Mesendoderm (in vitro differentiated cells): ENCODE measurements around the gene MAD1L1.

Source experiments
- DNase-seq: peaks from one replicate; pipeline ENCODE4 v3.0.0; 2013
- H2AK5ac ChIP-seq: 2 replicates; pipeline ENCODE4 v1.6.1; 2013; ENCODE audit warnings: low read length, inconsistent platforms
- H2BK120ac ChIP-seq: 2 replicates; pipeline ENCODE4 v1.6.1; 2013; ENCODE audit warnings: low read depth, mild to moderate bottlenecking, low read length, moderate library complexity, mixed read lengths
- H2BK15ac ChIP-seq: replicated peaks from 2 replicates; pipeline ENCODE4 v1.6.1; 2013; ENCODE audit warnings: low read depth, mild to moderate bottlenecking, moderate library complexity
- H2BK5ac ChIP-seq: 2 replicates; pipeline ENCODE4 v1.6.1; 2013; ENCODE audit warnings: low read length, inconsistent platforms
- H3K18ac ChIP-seq: 2 replicates; pipeline ENCODE4 v1.6.1; 2013; ENCODE audit warnings: mild to moderate bottlenecking, low read length, mixed read lengths
- H3K23ac ChIP-seq: one replicate; pipeline ENCODE4 v1.6.1; 2013; ENCODE audit warnings: low read length
- H3K27ac ChIP-seq: 2 replicates; pipeline ENCODE4 v1.5.1; 2013; ENCODE audit warnings: low read depth, mild to moderate bottlenecking, inconsistent platforms, low read length, moderate library complexity
- H3K27me3 ChIP-seq: 2 replicates; pipeline ENCODE4 v1.6.1; 2013; ENCODE audit warnings: low read length, control low read depth, mild to moderate bottlenecking, inconsistent platforms; ENCODE audit not compliant: insufficient read depth, poor library complexity
- H3K36me3 ChIP-seq: 2 replicates; pipeline ENCODE4 v1.6.1; 2013; ENCODE audit warnings: low read length, inconsistent platforms; ENCODE audit not compliant: control insufficient read depth, insufficient read depth
- H3K4ac ChIP-seq: one replicate; pipeline ENCODE4 v1.6.1; 2013; ENCODE audit warnings: low read depth, mild to moderate bottlenecking, low read length, moderate library complexity
- H3K4me1 ChIP-seq: 2 replicates; pipeline ENCODE4 v1.6.1; 2013; ENCODE audit warnings: low read depth, low read length, inconsistent platforms; ENCODE audit not compliant: control insufficient read depth
- H3K4me2 ChIP-seq: 2 replicates; pipeline ENCODE4 v1.6.1; 2013; ENCODE audit warnings: low read length
- H3K4me3 ChIP-seq: 2 replicates; pipeline ENCODE4 v1.5.1; 2013; ENCODE audit warnings: mild to moderate bottlenecking, low read length
- H3K56ac ChIP-seq: one replicate; pipeline ENCODE4 v1.6.1; 2013; ENCODE audit warnings: low read length
- H3K79me1 ChIP-seq: 2 replicates; pipeline ENCODE4 v1.6.1; 2013; ENCODE audit warnings: low read length, inconsistent platforms
- H3K79me2 ChIP-seq: 2 replicates; pipeline ENCODE4 v1.6.1; 2013; ENCODE audit warnings: mild to moderate bottlenecking, low read length; ENCODE audit not compliant: control insufficient read depth, insufficient read depth
- H3K9ac ChIP-seq: 2 replicates; pipeline ENCODE4 v1.6.1; 2013; ENCODE audit warnings: low read length, inconsistent platforms
- H4K5ac ChIP-seq: one replicate; pipeline ENCODE4 v1.6.1; 2013; ENCODE audit warnings: low read length
- H4K8ac ChIP-seq: one replicate; pipeline ENCODE4 v1.6.1; 2013; ENCODE audit warnings: low read depth, mild to moderate bottlenecking, control low read depth, low read length, moderate library complexity
- WGBS: extraction: QIAGEN DNeasy Blood & Tissue Kit; methylation state at CpG from one replicate; pipeline ENCODE4 v1.1.7; 2013; ENCODE audit warnings: low lambda C conversion rate, missing lambda C conversion rate; ENCODE audit not compliant: insufficient coverage; ENCODE audit errors: extremely low coverage; 5-methylcytosine and 5-hydroxymethylcytosine counted together

The MAD1L1 gene

DNA sequence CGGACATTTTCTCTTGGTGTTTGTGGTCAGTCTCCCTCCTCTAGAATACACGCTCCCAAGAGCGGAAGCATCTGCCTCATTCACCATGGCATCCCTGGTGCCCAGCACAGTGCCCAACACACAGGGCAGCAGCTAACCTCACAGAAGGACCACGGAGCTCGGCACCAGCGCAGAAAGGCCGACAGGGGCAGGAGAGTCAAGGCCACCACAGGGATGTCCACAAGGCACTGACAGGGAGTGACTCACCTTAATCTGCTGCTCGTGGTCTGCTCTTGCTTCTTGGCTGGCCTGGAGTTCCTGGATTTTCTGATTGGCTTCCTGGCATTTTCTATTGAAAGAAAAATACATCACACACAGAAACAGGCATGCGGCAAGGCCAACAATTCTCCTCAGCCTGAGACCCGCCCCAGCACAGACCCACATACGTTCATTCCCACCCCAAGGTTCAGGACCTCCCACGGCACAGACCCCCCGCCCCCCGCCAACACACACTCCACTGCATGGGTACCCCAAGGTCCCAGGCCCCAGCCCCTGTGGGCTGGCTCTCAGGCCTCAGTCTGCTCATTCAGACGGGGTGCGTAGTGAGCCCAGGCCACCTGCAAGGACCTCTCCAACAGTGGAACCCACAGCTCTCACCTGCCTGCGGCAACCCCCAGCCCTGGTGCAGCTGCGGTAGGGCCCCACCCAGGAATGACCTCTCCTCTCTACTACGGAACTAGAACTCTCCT lies 14.9 kb downstream of the MAD1L1 start:
- no peak overlapping the region for H3K18ac ChIP-seq
- peaks cover 6% of the 10 kb centered on the region for H3K79me2 ChIP-seq
- no peaks in the 10 kb centered on the region for H3K27me3 ChIP-seq
- no peak overlapping the region for H2BK120ac ChIP-seq
- no peak for DNase-seq
- no peak overlapping the region for H3K23ac ChIP-seq
- H3K27ac ChIP-seq, result no peak overlapping the region
- H4K8ac ChIP-seq, result no peak overlapping the region
- H3K9ac ChIP-seq, result no peak overlapping the region
- H3K56ac ChIP-seq, result no peak overlapping the region
- no CpG with 5 or more reads among the region's 19 CpGs for WGBS
- no peak overlapping the region for H2BK15ac ChIP-seq
- H2AK5ac ChIP-seq, result no peak overlapping the region
- H3K4ac ChIP-seq, result no peak overlapping the region
- H3K4me1 ChIP-seq, result no peaks in the 10 kb centered on the region
- no peak overlapping the region for H2BK5ac ChIP-seq
- H3K79me1 ChIP-seq, result peaks cover 6% of the 10 kb centered on the region
- H3K4me3 ChIP-seq, result no peak overlapping the region
- H4K5ac ChIP-seq, result no peak overlapping the region
- H3K36me3 ChIP-seq, result peaks cover 21% of the 10 kb centered on the region
- H3K4me2 ChIP-seq, result no peak overlapping the region

- no peak overlapping the region for H3K56ac ChIP-seq
- no peaks in the 10 kb centered on the region for H3K4me1 ChIP-seq
- no peak overlapping the region for H2BK5ac ChIP-seq
- H3K36me3 ChIP-seq, result peaks cover 17% of the 10 kb centered on the region
- H3K27ac ChIP-seq, result no peak overlapping the region
- no peak overlapping the region for H3K9ac ChIP-seq
- no peak overlapping the region for H3K18ac ChIP-seq
- no peak overlapping the region for H3K4ac ChIP-seq
- H3K4me2 ChIP-seq, result no peak overlapping the region
- no CpG with 5 or more reads among the region's 10 CpGs for WGBS
- no peak for DNase-seq
- H3K4me3 ChIP-seq, result no peak overlapping the region
- peaks cover 6% of the 10 kb centered on the region for H3K79me1 ChIP-seq
- no peak overlapping the region for H4K5ac ChIP-seq
- H2BK15ac ChIP-seq, result no peak overlapping the region
- no peak overlapping the region for H3K23ac ChIP-seq
- no peaks in the 10 kb centered on the region for H3K27me3 ChIP-seq
- H2AK5ac ChIP-seq, result no peak overlapping the region
- no peak overlapping the region for H2BK120ac ChIP-seq
- no peak overlapping the region for H4K8ac ChIP-seq
- H3K79me2 ChIP-seq, result peaks cover 6% of the 10 kb centered on the region
These were observed 15.5 kb downstream of the MAD1L1 start for GRCh38 chr7:2217206-2217605.

- H4K8ac ChIP-seq, result no peak overlapping the region
- H3K4me3 ChIP-seq, result no peak overlapping the region
- no peak overlapping the region for H3K4ac ChIP-seq
- H2BK5ac ChIP-seq, result no peak overlapping the region
- no peak overlapping the region for H2BK120ac ChIP-seq
- H3K4me1 ChIP-seq, result no peaks in the 10 kb centered on the region
- H3K27ac ChIP-seq, result no peak overlapping the region
- no peak overlapping the region for H3K4me2 ChIP-seq
- no peak overlapping the region for H4K5ac ChIP-seq
- H2BK15ac ChIP-seq, result no peak overlapping the region
- H3K27me3 ChIP-seq, result no peaks in the 10 kb centered on the region
- H3K56ac ChIP-seq, result no peak overlapping the region
- H2AK5ac ChIP-seq, result no peak overlapping the region
- H3K79me1 ChIP-seq, result peaks cover 5% of the 10 kb centered on the region
- H3K79me2 ChIP-seq, result peaks cover 3% of the 10 kb centered on the region
- no CpG with 5 or more reads among the region's 17 CpGs for WGBS
- H3K18ac ChIP-seq, result no peak overlapping the region
- no peak overlapping the region for H3K23ac ChIP-seq
- no peak for DNase-seq
- H3K9ac ChIP-seq, result no peak overlapping the region
- H3K36me3 ChIP-seq, result peaks cover 13% of the 10 kb centered on the region
These were observed 16.9 kb downstream of the MAD1L1 start for GRCh38 chr7:2215851-2216250.

- Histone ChIP-seq H4K8ac (no peak overlapping the region), H4K5ac (no peak overlapping the region), H3K4me2 (no peak overlapping the region), H3K27me3 (no peaks in the 10 kb centered on the region), H3K79me2 (no peaks in the 10 kb centered on the region), H3K36me3 (peaks cover 11% of the 10 kb centered on the region), H3K4me1 (no peaks in the 10 kb centered on the region), H3K4ac (no peak overlapping the region), H3K27ac (no peak overlapping the region), H3K23ac (no peak overlapping the region), H2BK15ac (no peak overlapping the region), H3K18ac (no peak overlapping the region), H3K79me1 (no peaks in the 10 kb centered on the region), H2BK5ac (no peak overlapping the region), H2AK5ac (no peak overlapping the region), H3K56ac (no peak overlapping the region), H2BK120ac (no peak overlapping the region), H3K4me3 (no peak overlapping the region), H3K9ac (no peak overlapping the region)
- WGBS, result no CpG with 5 or more reads among the region's 9 CpGs
- DNase-seq, result no peak
These were observed 18.1 kb downstream of the MAD1L1 start for GRCh38 chr7:2214636-2215035.

DNA sequence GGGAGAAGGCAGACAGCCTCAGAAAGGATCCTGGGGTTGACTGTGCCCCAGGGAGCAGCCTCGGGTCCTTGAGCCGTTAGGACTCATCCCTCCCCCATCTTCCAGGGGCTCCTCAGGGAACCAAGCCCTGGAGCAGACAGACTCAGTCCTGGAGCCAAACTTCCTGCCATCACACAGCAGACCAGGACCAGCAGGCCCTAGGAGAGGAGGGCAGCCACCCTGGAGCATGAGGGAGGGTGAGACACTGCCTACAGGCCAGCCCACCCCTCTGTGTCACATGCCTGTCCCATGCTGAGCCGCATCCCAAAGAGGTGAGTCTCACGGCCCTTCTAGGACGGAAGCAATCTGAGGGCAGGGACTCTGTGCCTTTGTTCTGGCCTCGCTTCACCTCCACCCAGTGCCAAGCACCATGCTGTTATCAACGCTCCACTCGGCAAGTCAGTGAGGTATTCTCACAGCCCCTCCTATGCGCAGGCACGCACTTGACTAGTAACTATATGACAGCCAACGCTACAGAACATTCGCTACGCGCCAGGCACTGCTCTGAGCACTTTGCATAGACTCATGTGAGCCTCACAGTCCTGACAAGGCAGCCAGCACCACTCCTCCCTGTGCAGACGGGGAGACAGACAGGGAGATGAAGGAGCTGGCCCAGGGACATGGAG lies 19.1 kb downstream of the MAD1L1 start:
- H4K8ac ChIP-seq, result no peak overlapping the region
- peaks cover 2% of the 10 kb centered on the region for H3K79me1 ChIP-seq
- no peak overlapping the region for H2BK15ac ChIP-seq
- peak; percentile 19 for DNase-seq
- H3K23ac ChIP-seq, result no peak overlapping the region
- H3K79me2 ChIP-seq, result no peaks in the 10 kb centered on the region
- no peak overlapping the region for H4K5ac ChIP-seq
- H2BK5ac ChIP-seq, result no peak overlapping the region
- H3K4ac ChIP-seq, result no peak overlapping the region
- no CpG with 5 or more reads among the region's 15 CpGs for WGBS
- H3K4me1 ChIP-seq, result no peaks in the 10 kb centered on the region
- H3K27ac ChIP-seq, result no peak overlapping the region
- H3K56ac ChIP-seq, result no peak overlapping the region
- no peaks in the 10 kb centered on the region for H3K27me3 ChIP-seq
- H3K9ac ChIP-seq, result no peak overlapping the region
- H3K36me3 ChIP-seq, result peaks cover 13% of the 10 kb centered on the region
- H3K4me2 ChIP-seq, result no peak overlapping the region
- H2BK120ac ChIP-seq, result no peak overlapping the region
- H3K18ac ChIP-seq, result no peak overlapping the region
- H2AK5ac ChIP-seq, result no peak overlapping the region
- H3K4me3 ChIP-seq, result no peak overlapping the region
